ENCODE measurements around the gene KDF1.
"Not testable (repeated sequence)": the region's sequence is repeated elsewhere in the genome, so short reads cannot be mapped to it uniquely, and the experiment has no call there.

KDF1 gene

DNA sequence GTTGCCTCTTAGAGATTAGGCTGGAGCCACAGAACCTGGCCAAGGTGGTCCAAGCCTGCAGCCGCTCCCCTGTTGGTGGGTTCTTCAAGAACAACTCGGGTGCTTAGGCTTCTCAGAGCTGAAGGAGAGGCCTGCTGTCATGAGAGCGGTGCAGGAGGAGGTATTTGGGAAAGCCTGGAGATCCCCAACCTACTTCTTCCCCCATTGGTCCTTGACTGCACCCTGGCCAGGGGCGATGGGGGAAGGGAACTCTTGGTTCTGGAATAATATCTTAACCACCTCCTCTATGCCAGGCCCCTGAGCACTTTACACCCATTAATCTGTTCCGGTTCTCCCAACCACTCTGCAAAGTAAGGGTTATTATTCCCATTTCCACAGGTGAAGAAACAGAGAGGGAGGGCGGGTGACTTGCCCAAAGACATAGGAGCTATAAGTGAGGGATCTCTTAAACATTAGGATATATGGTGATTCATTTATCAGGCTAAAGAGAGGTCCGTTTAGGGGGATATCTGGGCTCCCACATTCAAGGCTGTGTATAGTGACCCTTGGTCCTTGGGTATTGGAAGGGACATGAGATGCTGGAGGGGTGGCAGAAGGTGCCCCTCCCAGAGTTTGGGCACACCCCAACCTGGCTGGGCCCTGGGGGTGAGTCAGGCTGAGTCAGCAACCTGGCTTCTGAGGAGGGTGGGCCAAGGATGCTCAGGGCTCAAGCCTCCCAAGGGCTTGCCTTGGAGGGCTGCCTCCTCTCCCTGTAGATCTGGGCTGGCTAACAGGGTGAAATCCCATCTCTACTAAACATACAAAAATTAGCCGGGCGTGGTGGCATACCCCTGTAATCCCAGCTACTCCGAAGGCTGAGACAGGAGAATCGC is 38.4 kb upstream of the KDF1 start:
- DNase-seq (ENCODE audit: low spot score in 2 of 2) = no peak
- Mint-ChIP-seq H3K36me3 (no peaks in the 10 kb centered on the region), H3K4me3 (no peak overlapping the region), H3K27ac (no peak overlapping the region), H3K9me3 (no peaks in the 10 kb centered on the region), H3K4me1 (peaks cover 8% of the 10 kb centered on the region)
- no peak for ATAC-seq

- no peak for ATAC-seq
- no peaks in the 10 kb centered on the region for H3K36me3 Mint-ChIP-seq
- no peak overlapping the region for H3K4me3 Mint-ChIP-seq
- H3K9me3 Mint-ChIP-seq = no peaks in the 10 kb centered on the region
- H3K27ac Mint-ChIP-seq = no peak overlapping the region
- no peak for DNase-seq (ENCODE audit: low spot score in 2 of 2)
- peaks cover 16% of the 10 kb centered on the region for H3K4me1 Mint-ChIP-seq
Observed at GRCh38 chr1:26996665-26997064, 36.4 kb upstream of the KDF1 start.

DNA sequence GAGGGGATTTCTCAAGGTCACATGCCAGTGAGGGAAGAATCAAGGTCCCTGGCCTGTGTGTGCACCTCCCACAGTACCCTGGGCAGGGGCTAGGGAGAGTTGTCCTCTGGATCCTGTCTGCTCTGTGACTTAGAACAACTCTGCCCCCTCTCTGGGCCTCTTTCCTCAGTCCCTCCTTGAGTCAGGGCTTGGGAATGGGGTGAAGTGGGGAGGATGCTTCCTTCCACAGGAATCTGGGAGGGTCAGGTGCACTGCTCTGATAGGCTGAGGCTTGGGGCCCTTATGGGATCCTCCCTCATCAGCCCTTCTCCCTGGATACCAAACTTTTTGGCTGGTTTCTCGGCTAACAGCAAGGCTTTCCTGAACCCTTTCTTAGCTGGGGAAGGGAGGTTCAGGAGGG is 35.8 kb upstream of the KDF1 start:
- Mint-ChIP-seq H3K4me3 (no peak overlapping the region), H3K4me1 (peaks cover 23% of the 10 kb centered on the region), H3K27ac (no peak overlapping the region), H3K9me3 (no peaks in the 10 kb centered on the region), H3K36me3 (no peaks in the 10 kb centered on the region)
- no peak for DNase-seq (ENCODE audit: low spot score in 2 of 2)
- no peak for ATAC-seq

- H3K4me1 Mint-ChIP-seq = peaks cover 24% of the 10 kb centered on the region
- no peak overlapping the region for H3K27ac Mint-ChIP-seq
- no peaks in the 10 kb centered on the region for H3K36me3 Mint-ChIP-seq
- H3K9me3 Mint-ChIP-seq = no peaks in the 10 kb centered on the region
- ATAC-seq = no peak
- no peak for DNase-seq (ENCODE audit: low spot score in 2 of 2)
- H3K4me3 Mint-ChIP-seq = peak overlapping the region; percentile 49
Observed at GRCh38 chr1:26994787-26995517, 34.7 kb upstream of the KDF1 start.

- Mint-ChIP-seq H3K4me1 (peaks cover 24% of the 10 kb centered on the region), H3K4me3 (peak overlapping the region; percentile 76), H3K36me3 (no peaks in the 10 kb centered on the region), H3K9me3 (no peaks in the 10 kb centered on the region), H3K27ac (no peak overlapping the region)
- no peak for DNase-seq (ENCODE audit: low spot score in 2 of 2)
- peak; percentile 55 for ATAC-seq
Observed at GRCh38 chr1:26994020-26994786, 33.9 kb upstream of the KDF1 start.

GRCh38 chr1:26993237-26994019 is 33.2 kb upstream of the KDF1 start, which contains the start of gene TRNP1:
Gene TRNP1 (plus strand): TSS chr1:26993692. CDS start chr1:26993787, 95 bp downstream.
- peak; percentile 73 for ATAC-seq
- H3K4me3 Mint-ChIP-seq = peak within 1 kb of the TSS; percentile 76
- H3K4me1 Mint-ChIP-seq = peaks cover 24% of the 10 kb centered on the region
- peak; percentile 55 to 83 for DNase-seq (ENCODE audit: low spot score in 2 of 2)
- no peaks in the 10 kb centered on the region for H3K9me3 Mint-ChIP-seq
- no peaks in the 10 kb centered on the region for H3K36me3 Mint-ChIP-seq
- H3K27ac Mint-ChIP-seq = no peak within 1 kb of the TSS

GRCh38 chr1:26991310-26992116 is 31.2 kb upstream of the KDF1 start:
- Mint-ChIP-seq H3K4me1 (peaks cover 16% of the 10 kb centered on the region), H3K4me3 (no peak overlapping the region), H3K27ac (no peak overlapping the region), H3K9me3 (no peaks in the 10 kb centered on the region), H3K36me3 (no peaks in the 10 kb centered on the region)
- ATAC-seq (peak; percentile 51), DNase-seq (ENCODE audit: low spot score in 2 of 2) (no peak)

DNA sequence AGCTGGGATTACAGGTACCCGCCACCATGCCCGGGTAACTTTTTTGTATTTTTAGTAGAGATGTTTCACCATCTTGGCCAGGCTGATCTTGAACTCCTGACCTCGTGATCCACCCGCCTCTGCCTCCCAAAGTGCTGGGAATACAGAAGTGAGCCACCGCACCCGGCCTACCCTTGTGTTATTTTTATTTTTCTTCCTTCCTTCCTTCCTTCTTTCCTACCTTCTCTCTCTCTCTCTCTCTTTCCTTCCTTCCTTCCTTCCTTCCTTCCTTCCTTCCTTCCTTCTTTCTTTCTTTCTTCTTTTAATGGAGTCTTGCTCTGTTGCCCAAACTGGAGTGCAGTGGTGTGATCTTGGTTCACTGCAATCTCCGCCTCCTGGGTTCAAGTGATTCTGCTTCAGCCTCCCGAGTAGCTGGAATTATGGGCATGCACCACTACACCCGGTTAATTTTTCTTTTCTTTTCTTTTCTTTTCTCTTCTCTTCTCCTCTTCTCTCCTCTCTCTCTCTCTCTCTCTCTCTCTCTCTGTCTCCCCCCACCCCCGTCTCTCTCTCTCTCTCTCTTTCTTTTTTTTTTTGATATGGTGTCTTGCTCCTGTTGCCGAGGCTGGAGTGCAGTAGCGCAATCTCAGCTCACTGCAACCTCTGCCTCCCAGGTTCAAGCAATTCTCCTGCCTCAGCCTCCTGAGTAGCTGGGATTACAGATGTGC is 29.3 kb upstream of the KDF1 start:
- not testable (repeated sequence) for ATAC-seq

GRCh38 chr1:26986658-26987057 is 26.4 kb upstream of the KDF1 start:
- DNase-seq (ENCODE audit: low spot score in 2 of 2) (no peak), ATAC-seq (no peak)
- Mint-ChIP-seq H3K27ac (no peak overlapping the region), H3K9me3 (no peaks in the 10 kb centered on the region), H3K36me3 (no peaks in the 10 kb centered on the region), H3K4me3 (no peak overlapping the region), H3K4me1 (peaks cover 7% of the 10 kb centered on the region)

More for the DNA sequence above, 29.3 kb upstream of the KDF1 start:
- not testable (repeated sequence) for H3K36me3 Mint-ChIP-seq; H3K9me3 Mint-ChIP-seq; H3K27ac Mint-ChIP-seq; H3K4me3 Mint-ChIP-seq; DNase-seq (ENCODE audit: low spot score in 2 of 2)
- peaks cover 16% of the 10 kb centered on the region for H3K4me1 Mint-ChIP-seq

GRCh38 chr1:26984291-26984690 is 24.0 kb upstream of the KDF1 start:
- H3K4me1 Mint-ChIP-seq = no peaks in the 10 kb centered on the region
- H3K9me3 Mint-ChIP-seq = no peaks in the 10 kb centered on the region
- no peak overlapping the region for H3K27ac Mint-ChIP-seq
- no peaks in the 10 kb centered on the region for H3K36me3 Mint-ChIP-seq
- DNase-seq (ENCODE audit: low spot score in 2 of 2) = no peak
- ATAC-seq = no peak
- H3K4me3 Mint-ChIP-seq = no peak overlapping the region

GRCh38 chr1:26983863-26984262 is 23.6 kb upstream of the KDF1 start:
- Mint-ChIP-seq H3K36me3 (no peaks in the 10 kb centered on the region), H3K4me1 (no peaks in the 10 kb centered on the region), H3K4me3 (no peak overlapping the region), H3K9me3 (no peaks in the 10 kb centered on the region), H3K27ac (no peak overlapping the region)
- ATAC-seq (no peak), DNase-seq (ENCODE audit: low spot score in 2 of 2) (no peak)

DNA sequence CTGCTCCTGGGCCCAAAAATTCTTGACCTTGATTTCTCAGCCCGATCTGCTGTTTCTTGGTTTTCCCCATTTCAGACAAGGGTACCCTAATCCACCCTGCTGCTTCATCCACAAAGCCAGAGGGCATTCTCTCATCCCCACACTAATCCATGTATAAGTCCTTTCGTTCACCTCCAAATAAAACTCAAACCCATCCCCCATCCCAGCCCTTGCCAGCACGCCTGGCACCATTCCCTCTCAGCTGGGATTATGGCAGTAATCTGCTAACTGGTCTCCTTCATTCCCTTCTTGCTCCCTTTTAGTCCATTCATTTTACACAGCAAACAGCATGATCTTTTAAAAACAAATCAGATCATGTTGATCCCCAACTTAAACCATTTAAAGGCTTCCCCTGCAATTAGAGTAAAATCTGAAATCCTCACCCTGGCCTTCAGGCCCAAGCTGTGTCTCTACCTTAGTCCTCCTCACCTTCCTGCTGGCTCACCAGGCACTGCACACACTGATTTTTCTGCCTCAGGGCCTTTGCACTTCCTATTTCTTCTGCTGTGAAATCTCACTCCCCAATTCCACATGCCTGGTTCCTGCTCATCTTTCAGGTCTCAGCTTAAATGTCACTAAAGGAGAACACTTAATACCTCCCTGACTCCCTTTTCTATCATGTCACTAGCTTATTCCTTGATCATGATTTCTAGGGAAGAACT is 21.0 kb upstream of the KDF1 start:
- H3K36me3 Mint-ChIP-seq = no peaks in the 10 kb centered on the region

DNA sequence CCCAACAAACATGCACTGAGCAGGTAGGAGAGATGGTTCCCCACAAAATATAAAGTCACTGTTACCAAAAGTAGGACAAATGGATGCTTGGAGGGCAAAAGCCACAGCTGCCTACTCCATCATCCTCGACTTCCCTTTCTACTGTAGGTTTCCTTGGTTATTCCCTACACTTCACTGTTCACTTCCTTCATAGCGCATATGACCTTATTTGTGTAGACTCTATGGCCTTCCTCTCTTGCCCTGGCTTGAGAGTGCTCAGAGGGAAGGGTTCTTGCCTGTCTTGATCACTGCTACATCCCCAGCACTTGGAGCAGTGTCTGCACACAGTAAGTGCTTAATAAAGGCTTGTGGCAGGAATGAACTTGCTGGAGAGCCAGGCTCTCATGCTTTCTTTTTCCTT is 18.6 kb upstream of the KDF1 start:
- no peak overlapping the region for H3K27ac Mint-ChIP-seq
- no peaks in the 10 kb centered on the region for H3K4me1 Mint-ChIP-seq
- no peaks in the 10 kb centered on the region for H3K9me3 Mint-ChIP-seq
- no peaks in the 10 kb centered on the region for H3K36me3 Mint-ChIP-seq
- ATAC-seq = no peak
- H3K4me3 Mint-ChIP-seq = no peak overlapping the region
- no peak for DNase-seq (ENCODE audit: low spot score in 2 of 2)

More for the DNA sequence above, 21.0 kb upstream of the KDF1 start:
- ATAC-seq = no peak
- H3K27ac Mint-ChIP-seq = no peak overlapping the region
- no peak for DNase-seq (ENCODE audit: low spot score in 2 of 2)
- no peaks in the 10 kb centered on the region for H3K9me3 Mint-ChIP-seq
- H3K4me3 Mint-ChIP-seq = no peak overlapping the region
- no peaks in the 10 kb centered on the region for H3K4me1 Mint-ChIP-seq
